Measurements from ENCODE around the gene BTBD16. TPM values are rescaled to one million over a fixed set of nuclear protein-coding genes. Genes with fewer than 3 reads are reported as not detected.

BTBD16 gene
- total RNA-seq, 1 donor from 2014 or later, result 0.35 TPM

DNA sequence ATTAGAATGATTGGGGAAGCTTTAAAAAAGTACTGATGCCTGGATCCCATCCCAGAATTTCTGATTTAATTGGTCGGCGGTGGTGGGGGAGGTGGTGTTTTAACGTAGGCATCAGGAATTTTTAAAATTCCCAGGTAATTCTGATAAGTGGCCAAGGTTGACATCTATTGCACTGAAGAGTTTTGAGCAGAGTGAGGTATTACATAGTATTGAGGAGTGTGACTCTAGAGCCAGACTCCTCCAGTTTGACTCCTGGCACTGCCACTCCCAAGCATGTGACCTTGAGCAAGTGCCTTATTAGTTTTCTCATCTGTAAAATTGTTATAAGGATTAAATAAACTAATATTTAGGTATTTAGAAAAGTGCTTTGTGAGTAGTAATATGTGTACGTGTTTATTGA lies 109.6 kb downstream of the BTBD16 start:
- no peak for DNase-seq
- H3K27me3 ChIP-seq, result no peaks in the 10 kb centered on the region
- no peaks in the 10 kb centered on the region for H3K9me3 ChIP-seq
- no peaks in the 10 kb centered on the region for H3K36me3 ChIP-seq
- no peaks in the 10 kb centered on the region for H3K4me1 ChIP-seq
- no peak overlapping the region for H3K4me3 ChIP-seq
- H3K27ac ChIP-seq, result no peak overlapping the region
- TF ChIP-seq, protein P1, sequence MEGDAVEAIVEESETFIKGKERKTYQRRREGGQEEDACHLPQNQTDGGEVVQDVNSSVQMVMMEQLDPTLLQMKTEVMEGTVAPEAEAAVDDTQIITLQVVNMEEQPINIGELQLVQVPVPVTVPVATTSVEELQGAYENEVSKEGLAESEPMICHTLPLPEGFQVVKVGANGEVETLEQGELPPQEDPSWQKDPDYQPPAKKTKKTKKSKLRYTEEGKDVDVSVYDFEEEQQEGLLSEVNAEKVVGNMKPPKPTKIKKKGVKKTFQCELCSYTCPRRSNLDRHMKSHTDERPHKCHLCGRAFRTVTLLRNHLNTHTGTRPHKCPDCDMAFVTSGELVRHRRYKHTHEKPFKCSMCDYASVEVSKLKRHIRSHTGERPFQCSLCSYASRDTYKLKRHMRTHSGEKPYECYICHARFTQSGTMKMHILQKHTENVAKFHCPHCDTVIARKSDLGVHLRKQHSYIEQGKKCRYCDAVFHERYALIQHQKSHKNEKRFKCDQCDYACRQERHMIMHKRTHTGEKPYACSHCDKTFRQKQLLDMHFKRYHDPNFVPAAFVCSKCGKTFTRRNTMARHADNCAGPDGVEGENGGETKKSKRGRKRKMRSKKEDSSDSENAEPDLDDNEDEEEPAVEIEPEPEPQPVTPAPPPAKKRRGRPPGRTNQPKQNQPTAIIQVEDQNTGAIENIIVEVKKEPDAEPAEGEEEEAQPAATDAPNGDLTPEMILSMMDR (IDR thresholded peaks at IDR 0.05), result no peak
- ATAC-seq, result peak; percentile 30
- intact Hi-C loops (cut with DNase I), result no loop called here

DNA sequence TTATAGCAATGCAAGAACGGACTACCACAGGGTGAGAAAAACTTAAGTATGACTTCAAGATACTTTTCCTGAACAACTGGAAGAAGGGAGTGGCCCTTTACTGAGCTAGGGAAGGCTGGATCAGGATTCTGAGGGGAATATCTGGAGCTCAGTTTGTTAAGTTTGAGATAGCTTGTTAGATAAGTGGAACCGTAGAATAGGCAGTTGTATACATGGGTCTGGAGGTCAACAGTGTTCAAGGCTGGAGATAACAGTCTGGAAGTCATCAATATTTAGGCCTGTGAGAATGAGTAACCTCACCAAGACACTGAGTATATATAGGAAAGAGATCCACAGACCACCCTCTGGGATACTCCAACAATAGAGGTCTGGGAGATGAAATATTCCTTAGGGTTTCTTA lies 110.6 kb downstream of the BTBD16 start:
- ATAC-seq, result no peak
- Histone ChIP-seq H3K9me3 (no peaks in the 10 kb centered on the region), H3K36me3 (no peaks in the 10 kb centered on the region), H3K4me3 (no peak overlapping the region), H3K4me1 (no peaks in the 10 kb centered on the region), H3K27ac (no peak overlapping the region), H3K27me3 (no peaks in the 10 kb centered on the region)
- TF ChIP-seq, protein P1 (IDR thresholded peaks at IDR 0.05), result no peak
- no peak for DNase-seq
- intact Hi-C loops (cut with DNase I), result no loop called here

DNA sequence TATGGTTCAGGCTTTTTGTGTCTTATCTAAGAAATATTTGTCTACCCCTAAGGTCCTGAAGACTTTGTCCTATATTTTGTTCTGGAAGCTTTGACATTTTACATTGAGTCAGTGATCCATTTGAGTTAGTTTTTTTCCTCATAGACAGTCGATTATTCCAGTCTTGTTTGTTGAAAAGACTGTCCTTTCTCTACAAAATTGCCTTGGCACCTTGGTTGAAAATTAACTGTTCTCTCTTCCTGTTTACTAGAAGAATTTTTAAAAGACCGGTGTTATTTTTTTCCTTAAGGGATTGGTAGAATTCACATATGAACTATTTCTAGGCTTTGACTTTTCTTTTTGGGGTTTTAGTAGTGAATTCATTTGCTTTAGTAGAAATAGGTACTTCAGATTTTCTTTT lies 115.4 kb downstream of the BTBD16 start:
- no peaks in the 10 kb centered on the region for H3K27me3 ChIP-seq
- no peaks in the 10 kb centered on the region for H3K36me3 ChIP-seq
- no peak overlapping the region for H3K27ac ChIP-seq
- H3K4me3 ChIP-seq, result no peak overlapping the region
- intact Hi-C loops (cut with DNase I), result no loop called here
- no peaks in the 10 kb centered on the region for H3K9me3 ChIP-seq
- TF ChIP-seq, protein P1 (IDR thresholded peaks at IDR 0.05), result no peak
- ATAC-seq (no peak), DNase-seq (no peak)
- no peaks in the 10 kb centered on the region for H3K4me1 ChIP-seq

DNA sequence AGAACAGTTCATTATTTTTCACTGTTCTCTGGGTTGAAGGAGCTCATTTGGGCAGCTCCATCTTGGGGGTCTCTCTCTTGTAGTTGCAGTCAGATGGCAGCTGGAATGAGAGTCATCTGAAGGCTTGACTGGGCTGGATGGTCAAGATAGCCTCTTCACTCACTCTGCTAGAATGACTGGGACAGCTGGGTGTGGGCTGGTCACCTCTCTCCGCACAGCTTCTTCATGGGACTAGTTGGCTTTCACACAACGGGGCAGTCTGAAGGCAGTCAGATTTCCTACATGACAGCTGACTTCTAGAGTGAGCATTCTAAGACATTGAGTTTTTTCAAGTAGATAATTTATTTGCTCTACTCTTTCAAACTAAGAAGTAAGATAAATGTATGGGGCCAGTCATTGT lies 116.5 kb downstream of the BTBD16 start:
- Histone ChIP-seq H3K27ac (no peak overlapping the region), H3K27me3 (no peaks in the 10 kb centered on the region), H3K36me3 (no peaks in the 10 kb centered on the region), H3K9me3 (no peaks in the 10 kb centered on the region), H3K4me1 (no peaks in the 10 kb centered on the region), H3K4me3 (no peak overlapping the region)
- ATAC-seq (no peak), DNase-seq (no peak)
- TF ChIP-seq, protein P1 (IDR thresholded peaks at IDR 0.05), result no peak
- intact Hi-C loops (cut with DNase I), result no loop called here

Other genes with a start within 250 kb of the BTBD16 start
- gene PLEKHA1, start 103.4 kb downstream of the BTBD16 start, total RNA-seq, result 59.9 TPM
- gene ARMS2, start 183.4 kb downstream of the BTBD16 start, total RNA-seq, result not detected
- 83.8 TPM for gene HTRA1, start 190.3 kb downstream of the BTBD16 start, total RNA-seq